Measurements from ENCODE around the gene WBP2NL. TPM values are rescaled to one million over a fixed set of nuclear protein-coding genes. Genes with fewer than 3 reads are reported as not detected.

WBP2NL gene
- total RNA-seq, 1 donor from 2014 or later, result 1.9 TPM

- no peaks in the 10 kb centered on the region for H3K36me3 ChIP-seq
- H3K4me3 ChIP-seq, result no peak overlapping the region
- H3K27me3 ChIP-seq (ENCODE audit: low read depth), result no peaks in the 10 kb centered on the region
- no peaks in the 10 kb centered on the region for H3K9me3 ChIP-seq
- DNase-seq, result no peak
- no peak for ATAC-seq
- intact Hi-C loops (cut with DNase I), result no loop called here
- H3K4me1 ChIP-seq, result no peaks in the 10 kb centered on the region
- no peak overlapping the region for H3K27ac ChIP-seq
- TF ChIP-seq, protein P1, sequence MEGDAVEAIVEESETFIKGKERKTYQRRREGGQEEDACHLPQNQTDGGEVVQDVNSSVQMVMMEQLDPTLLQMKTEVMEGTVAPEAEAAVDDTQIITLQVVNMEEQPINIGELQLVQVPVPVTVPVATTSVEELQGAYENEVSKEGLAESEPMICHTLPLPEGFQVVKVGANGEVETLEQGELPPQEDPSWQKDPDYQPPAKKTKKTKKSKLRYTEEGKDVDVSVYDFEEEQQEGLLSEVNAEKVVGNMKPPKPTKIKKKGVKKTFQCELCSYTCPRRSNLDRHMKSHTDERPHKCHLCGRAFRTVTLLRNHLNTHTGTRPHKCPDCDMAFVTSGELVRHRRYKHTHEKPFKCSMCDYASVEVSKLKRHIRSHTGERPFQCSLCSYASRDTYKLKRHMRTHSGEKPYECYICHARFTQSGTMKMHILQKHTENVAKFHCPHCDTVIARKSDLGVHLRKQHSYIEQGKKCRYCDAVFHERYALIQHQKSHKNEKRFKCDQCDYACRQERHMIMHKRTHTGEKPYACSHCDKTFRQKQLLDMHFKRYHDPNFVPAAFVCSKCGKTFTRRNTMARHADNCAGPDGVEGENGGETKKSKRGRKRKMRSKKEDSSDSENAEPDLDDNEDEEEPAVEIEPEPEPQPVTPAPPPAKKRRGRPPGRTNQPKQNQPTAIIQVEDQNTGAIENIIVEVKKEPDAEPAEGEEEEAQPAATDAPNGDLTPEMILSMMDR (IDR thresholded peaks at IDR 0.05), result no peak
Observed at GRCh38 chr22:42022162-42022847, 23.7 kb downstream of the WBP2NL start.

GRCh38 chr22:42025421-42025820 lies 26.8 kb downstream of the WBP2NL start:
- no peak overlapping the region for H3K4me3 ChIP-seq
- ATAC-seq, result no peak
- intact Hi-C loops (cut with DNase I), result no loop called here
- no peaks in the 10 kb centered on the region for H3K4me1 ChIP-seq
- H3K36me3 ChIP-seq, result no peaks in the 10 kb centered on the region
- H3K27ac ChIP-seq, result no peak overlapping the region
- H3K9me3 ChIP-seq, result no peaks in the 10 kb centered on the region
- TF ChIP-seq, protein P1 (IDR thresholded peaks at IDR 0.05), result no peak
- no peak for DNase-seq
- no peaks in the 10 kb centered on the region for H3K27me3 ChIP-seq (ENCODE audit: low read depth)

- no peaks in the 10 kb centered on the region for H3K9me3 ChIP-seq
- intact Hi-C loops (cut with DNase I), result no loop called here
- TF ChIP-seq, protein P1 (IDR thresholded peaks at IDR 0.05), result no peak
- H3K27ac ChIP-seq, result no peak overlapping the region
- H3K27me3 ChIP-seq (ENCODE audit: low read depth), result no peaks in the 10 kb centered on the region
- no peak overlapping the region for H3K4me3 ChIP-seq
- H3K36me3 ChIP-seq, result no peaks in the 10 kb centered on the region
- H3K4me1 ChIP-seq, result no peaks in the 10 kb centered on the region
- DNase-seq (no peak), ATAC-seq (no peak)
Observed at GRCh38 chr22:42026705-42027104, 28.1 kb downstream of the WBP2NL start.

DNA sequence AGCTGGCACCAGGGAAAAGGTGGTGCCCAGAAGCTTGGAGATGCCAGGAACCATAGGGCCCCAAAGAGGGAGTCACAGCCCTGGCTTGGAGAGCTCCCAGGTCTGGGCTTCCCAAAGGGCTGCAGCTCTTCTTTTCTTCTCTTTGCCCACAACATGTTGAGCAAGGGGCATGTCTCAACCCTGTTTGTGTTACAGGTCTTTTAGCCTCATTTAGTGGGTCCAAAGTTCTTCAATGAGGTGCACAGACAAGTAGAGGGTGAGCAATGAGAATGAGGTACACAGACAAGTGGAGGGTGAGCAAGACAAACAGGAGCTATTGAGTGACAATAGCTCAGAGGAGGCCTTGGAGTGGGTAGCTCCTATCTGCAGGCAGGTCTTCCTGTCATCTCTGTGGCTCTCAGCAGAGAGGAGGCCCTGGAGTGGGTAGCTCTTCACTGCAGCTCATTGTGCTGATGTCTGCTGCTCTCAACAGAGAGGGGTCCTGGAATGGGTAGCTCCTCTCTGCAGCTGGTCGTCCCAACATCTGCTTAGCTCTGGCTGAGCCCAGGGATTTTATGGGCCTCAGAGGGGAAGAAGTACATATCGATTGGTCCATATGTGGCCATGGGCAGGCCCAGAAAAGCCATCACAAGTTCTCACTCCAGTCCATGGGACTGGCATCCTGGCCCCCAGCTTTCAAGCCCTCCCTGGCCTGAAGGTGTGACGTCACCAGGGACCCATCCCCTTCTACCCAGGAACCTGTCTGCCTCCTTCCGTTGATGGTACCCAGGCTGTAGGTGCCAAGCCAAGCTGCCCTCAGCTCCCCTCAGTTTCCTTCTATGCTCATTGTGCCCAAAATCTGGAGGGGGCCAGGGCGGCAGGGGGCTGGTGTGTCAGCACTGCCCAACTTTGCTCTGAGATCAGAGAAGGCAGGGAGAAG lies 34.9 kb downstream of the WBP2NL start:
- Histone ChIP-seq H3K4me1 (no peaks in the 10 kb centered on the region), H3K27me3 (ENCODE audit: low read depth) (no peaks in the 10 kb centered on the region), H3K9me3 (no peaks in the 10 kb centered on the region), H3K27ac (no peak overlapping the region), H3K36me3 (no peaks in the 10 kb centered on the region), H3K4me3 (no peak overlapping the region)
- DNase-seq (no peak), ATAC-seq (no peak)
- intact Hi-C loops (cut with DNase I), result no loop called here
- TF ChIP-seq, protein P1 (IDR thresholded peaks at IDR 0.05), result no peak

GRCh38 chr22:42035256-42035655 lies 36.7 kb downstream of the WBP2NL start:
- TF ChIP-seq, protein P1 (IDR thresholded peaks at IDR 0.05), result no peak
- no peaks in the 10 kb centered on the region for H3K4me1 ChIP-seq
- DNase-seq (no peak), ATAC-seq (no peak)
- H3K27me3 ChIP-seq (ENCODE audit: low read depth), result no peaks in the 10 kb centered on the region
- H3K36me3 ChIP-seq, result no peaks in the 10 kb centered on the region
- H3K27ac ChIP-seq, result no peak overlapping the region
- H3K9me3 ChIP-seq, result no peaks in the 10 kb centered on the region
- H3K4me3 ChIP-seq, result no peak overlapping the region
- intact Hi-C loops (cut with DNase I), result no loop called here

Measured in lower lobe of right lung (tissue), 2 donors.